Measurements from ENCODE around the gene VPS52.

VPS52 gene, protein sequence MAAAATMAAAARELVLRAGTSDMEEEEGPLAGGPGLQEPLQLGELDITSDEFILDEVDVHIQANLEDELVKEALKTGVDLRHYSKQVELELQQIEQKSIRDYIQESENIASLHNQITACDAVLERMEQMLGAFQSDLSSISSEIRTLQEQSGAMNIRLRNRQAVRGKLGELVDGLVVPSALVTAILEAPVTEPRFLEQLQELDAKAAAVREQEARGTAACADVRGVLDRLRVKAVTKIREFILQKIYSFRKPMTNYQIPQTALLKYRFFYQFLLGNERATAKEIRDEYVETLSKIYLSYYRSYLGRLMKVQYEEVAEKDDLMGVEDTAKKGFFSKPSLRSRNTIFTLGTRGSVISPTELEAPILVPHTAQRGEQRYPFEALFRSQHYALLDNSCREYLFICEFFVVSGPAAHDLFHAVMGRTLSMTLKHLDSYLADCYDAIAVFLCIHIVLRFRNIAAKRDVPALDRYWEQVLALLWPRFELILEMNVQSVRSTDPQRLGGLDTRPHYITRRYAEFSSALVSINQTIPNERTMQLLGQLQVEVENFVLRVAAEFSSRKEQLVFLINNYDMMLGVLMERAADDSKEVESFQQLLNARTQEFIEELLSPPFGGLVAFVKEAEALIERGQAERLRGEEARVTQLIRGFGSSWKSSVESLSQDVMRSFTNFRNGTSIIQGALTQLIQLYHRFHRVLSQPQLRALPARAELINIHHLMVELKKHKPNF

DNA sequence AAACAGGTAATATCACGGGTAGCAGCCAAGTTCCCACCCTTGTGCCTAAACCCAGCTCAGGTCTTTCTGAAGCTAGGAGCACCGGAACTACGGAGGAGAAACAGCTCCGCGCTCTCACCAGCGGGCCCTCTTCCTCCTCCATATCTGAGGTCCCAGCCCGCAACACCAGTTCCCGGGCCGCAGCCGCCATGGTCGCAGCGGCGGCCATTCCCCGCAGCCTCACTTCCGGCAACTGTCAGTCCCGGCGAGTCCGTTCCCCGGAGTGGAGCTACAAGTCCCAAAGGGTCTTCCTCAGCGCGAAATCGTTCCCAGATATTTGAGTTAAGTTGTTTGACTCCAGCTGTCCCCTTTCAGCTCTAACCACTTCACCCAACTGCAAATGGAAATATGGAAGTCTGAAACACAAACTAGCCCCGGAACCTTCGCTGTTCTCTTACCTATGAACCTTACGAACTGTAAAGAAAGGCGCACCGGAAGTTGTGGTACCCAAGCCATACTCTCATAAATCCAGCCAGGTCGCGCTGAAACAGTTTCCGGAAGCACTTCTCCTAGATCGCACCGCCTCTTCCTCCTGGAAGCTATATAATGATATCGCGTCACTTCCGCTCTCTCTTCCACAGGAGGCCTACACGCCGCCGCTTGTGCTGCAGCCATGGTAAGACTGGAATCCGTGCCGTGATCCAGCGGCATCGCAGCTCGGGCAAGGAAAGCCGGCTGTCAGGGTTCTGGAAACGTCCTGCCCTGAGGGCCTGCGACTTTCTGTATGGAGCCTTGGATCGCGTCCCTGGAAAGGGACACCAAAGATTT is at the start of gene VPS52, which contains the start of gene RPS18:
VPS52 (minus strand) TSS at position 409 of the 807 bp plus-strand sequence; CDS start at position 208, 201 bp downstream.
RPS18 (plus strand) TSS at position 608 of the 807 bp plus-strand sequence; CDS start at position 653, 45 bp downstream.
- peak; percentile 97 for DNase-seq (ENCODE audit: low spot score)

DNA sequence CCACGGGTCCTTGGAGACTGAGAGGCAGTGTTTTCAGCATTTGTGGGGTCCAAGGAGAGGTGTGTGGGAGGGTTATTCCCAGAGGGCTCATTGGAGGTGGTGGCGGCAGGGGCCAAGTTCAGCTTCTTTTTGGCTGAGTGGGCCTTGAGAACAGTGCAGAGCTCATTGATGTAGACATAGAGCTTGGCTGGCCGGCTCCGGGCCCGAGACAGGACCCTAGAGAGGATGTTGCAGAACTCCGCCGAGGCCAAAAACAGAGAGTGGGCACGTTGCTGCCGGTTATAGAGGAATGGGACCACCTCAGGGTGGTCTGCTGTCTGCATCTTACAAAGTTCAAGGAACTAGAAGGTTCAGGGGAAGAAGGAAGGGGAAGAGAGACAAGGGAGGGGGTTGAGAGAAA is 49.6 kb upstream of the VPS52 start:
- DNase-seq (ENCODE audit: low spot score): no peak

DNA sequence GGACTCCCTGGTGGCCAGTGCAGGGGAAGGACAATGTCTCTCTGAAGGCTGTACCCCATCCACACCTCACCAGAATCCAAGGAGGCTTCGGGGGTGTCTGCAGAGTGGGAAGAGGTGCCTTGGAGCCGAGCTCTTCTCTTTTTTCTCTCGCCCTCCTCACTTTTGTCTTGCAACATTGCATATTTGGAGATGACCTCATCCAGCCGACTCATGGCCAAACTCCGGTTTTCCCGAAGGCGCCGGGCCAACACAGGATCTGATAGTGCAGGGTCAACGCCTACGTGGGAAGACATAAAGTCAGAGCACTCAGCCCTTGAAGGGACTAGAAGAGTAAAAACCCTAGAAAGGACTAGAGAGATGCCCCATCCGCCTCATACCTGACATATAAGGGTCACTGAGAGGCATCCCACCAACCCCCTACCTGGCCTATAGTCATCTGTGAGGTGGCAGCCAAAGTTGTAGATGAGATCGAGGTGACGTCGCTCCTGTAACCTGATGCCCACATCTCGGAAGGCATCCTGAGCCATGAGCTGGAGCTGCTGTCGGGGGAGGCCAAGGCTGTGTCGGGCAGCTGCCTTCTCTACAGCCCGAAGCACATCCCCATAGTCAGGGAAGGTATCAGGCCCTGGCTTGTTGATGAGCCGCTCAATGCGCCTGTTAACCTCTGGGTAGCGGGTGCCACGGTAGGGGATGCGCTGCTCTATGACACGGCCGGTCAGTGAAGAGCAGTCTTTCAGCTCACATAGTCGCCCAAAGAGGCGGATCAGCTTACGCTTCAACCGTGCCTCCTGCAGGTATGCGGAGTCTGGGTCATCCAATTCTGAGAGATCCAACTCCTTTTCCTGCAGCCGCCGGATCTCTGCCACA is 48.9 kb upstream of the VPS52 start:
- DNase-seq (ENCODE audit: low spot score): no peak

DNA sequence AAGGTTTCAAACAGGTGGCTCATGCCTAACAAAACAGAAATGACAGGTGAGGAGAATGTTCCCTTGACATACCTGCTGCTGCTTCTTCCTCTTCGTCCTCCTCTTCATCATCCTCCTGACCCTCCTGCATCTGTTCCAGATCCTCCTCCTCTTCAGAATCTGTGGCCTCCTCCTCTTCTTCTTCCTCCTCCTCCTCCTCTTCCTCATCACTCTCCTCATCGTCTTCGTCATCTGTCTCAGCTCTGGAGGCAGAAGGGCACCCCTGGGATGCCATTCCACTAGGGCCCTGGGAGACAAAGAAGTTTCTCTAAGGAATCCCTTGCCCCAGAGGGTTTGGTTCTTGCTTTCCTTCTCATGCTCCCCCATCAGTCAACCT is 48.3 kb upstream of the VPS52 start:
- DNase-seq (ENCODE audit: low spot score): no peak

DNA sequence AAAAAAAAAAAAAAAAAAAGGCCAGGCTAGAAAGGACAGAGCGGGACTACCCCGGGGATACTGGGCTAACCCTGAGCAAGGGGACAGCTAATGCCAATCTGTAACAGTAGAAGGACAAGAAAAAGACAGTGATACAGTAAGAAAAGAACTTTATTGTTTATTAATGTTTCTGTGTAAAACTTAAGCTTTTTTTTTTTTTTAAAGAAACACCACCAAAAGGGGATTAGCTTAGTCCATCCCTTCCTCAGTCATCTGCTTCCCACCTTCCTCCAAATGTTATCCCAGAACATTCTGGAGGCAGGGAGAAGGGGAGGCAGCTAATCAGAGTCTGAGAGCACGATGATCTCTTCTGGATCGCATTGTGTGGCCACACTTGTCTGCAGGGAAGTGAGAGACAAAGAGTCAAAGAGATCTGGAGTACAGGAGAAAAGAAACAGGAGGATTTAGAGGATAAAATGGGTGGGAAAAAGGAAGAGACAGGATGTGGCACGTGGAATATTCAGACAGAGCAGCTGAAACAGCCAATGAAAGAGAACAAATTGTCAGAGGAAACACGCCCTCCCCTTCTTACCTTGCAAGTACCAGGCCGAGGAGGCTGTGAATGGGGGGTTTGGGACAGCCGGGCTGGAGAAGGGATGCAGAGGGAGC is 46.9 kb upstream of the VPS52 start:
- DNase-seq (ENCODE audit: low spot score): no peak

DNA sequence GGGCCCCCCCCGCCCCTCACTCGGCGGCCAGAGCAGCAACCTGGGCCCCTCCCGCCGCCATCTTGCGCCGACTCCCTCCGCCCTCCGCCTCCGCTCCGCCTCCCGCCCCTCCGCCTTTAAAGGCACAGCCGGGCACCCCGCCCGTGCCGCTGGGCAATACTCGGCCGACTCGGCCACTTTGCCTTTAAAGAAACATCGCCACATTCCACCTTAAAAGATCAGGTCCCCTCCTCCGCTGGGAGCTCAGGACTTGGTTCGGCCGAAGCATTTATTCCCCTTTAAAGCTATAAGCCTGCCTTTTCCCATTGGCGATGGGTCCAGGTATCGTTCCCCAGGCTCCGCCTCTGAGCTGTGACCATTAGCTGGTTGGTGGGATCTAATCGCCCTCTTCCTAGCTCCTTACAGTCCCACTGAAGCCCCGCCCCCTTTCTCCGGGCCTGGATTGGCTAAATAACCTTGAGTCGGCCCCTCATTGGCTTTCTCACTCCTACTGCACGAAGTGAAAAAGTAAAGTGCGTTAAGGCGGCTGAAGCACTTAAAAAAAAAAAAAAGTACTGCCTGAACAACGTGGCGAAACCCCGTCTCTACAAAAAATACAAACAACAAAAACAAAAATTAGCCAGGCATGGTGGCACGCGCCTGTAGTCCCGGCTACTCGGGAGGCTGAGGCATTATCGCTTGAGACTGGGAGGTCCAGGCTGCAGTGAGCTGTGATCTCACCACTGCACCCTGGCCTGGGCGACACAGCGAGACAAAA is 46.2 kb upstream of the VPS52 start, which contains the start of gene ZBTB22:
ZBTB22 (minus strand) TSS at position 76 of the 757 bp plus-strand sequence. CDS start 828 bp downstream, outside the sequence.
- peak; percentile 97 for DNase-seq (ENCODE audit: low spot score)

DNA sequence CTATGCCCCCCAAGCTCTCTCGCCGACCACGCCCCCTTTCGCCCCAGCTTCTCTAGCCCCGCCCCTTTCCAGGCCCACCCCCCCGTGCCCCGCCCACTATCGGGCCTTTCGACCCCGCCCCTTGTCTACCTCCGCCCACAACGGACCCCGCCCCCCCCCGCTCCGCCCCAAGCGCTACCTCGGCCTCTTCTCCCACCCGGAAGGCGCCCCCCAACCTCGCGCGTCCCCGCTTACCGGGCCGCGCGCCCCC is 45.7 kb upstream of the VPS52 start:
- no peak for DNase-seq (ENCODE audit: low spot score)

DNA sequence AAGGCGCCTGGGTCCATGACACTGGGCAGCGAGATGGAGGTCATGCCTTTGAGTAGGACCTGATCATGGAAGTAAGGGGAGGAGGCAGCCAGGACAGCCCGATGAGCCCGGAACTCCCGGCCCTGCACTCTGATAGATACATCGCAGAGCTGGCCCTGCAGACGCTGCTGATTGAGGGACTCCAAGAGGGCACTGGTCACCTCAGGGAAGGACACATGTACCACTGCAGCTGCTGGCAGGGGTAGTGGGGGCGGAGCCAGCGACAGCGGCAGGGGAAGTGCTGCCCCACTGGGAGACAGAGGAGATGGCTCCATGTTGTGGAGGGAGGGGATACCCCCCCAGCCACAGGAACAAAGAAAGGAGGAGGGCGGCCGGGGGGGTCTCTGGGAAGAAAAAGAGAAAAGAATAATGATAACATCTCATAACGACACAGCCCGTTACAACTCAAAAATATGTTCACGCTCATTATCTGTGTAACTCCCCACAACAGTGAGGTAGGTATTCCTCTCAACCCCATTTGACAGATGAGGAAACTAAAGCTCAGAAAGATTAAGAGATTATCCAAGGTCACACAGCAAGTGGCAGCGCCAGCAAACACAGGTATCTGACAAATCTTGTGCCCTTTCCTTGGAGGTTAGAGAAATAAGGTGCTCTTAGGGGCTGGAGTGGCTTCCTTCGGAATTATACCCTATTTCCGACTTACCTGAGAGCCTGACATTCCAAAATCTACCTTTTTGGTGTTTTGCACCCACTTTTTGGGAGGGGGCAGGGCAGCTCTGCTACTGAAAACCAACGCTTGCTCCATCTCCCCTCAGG is 45.1 kb upstream of the VPS52 start:
- DNase-seq (ENCODE audit: low spot score): no peak

DNA sequence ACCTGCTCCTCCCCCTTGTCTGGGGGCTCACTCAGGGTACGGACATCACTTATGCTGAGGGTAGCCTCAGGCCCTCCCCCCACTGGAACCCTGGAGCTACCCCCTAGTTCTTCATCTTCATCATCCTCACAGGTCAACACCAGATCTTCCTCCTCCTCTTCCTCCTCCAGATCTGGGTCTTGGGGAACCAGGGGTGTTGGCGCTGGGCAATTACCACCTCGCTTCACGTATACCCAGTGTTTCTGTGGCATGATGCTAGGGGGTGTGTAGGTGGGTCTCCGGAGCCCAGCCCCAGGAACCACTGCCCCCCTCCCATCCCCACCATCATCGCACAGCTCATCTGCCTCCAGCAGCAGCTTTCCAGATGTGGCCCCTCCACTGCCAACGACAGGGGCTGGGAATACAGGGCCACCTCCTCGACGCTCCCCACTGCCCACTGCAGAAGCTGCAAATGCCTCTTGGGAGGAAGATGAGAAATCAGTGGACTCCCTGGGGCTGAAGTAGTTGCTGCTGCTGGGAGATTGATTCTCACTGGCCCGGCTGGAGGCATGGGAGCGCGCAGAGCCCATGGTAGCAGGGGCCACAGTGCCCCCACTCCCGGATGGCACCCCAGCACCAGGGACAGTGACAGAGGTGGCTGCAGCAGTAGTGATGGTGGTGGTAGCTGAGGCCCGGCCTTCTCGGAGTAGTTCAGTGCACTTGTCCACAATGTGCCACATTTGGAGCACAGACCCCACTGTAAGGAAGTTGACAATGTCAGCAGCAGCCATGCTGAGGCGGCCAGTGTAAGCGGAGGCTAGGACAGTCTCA is 44.3 kb upstream of the VPS52 start:
- DNase-seq (ENCODE audit: low spot score): no peak

DNA sequence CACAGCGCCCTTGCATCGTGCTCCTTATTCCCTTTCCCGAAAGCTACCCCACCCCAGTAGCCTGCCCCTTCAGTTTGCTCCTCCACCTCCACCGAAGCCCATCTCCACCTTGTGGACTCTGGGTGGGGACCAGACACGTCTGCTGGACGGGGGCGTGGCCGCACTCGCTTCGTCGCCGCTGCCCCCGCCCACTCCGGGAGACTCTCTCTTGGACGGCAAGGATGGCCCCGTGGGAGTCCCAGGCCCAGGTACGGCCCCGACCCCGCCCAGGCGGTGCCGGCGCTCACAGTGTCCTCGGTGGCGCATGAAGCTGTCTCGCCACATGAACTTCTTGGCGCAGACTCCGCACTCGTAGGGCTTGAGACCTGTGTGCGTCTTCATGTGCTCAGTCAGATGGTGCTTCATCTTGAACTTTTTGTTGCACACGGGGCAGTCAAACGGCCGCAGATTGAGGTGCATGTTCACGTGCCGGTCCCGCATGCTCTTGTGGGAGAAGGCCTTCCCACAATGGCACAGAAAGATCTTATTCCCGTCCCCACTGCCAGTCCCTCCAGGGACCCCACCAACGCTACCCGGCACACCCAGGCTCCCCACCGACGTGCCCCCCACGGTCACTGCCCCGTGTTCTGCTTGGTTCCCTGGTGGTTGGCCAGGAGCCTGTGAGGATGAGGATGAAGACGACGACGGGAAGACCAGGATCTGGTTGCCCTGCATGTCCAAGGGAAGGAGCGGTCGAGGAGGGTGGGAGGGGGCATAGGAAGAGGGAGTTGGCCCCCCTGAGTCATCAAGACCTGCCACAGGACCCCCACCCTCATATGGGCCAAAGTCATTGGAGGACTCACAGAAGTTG is 43.5 kb upstream of the VPS52 start:
- peak; percentile 15 for DNase-seq (ENCODE audit: low spot score)

DNA sequence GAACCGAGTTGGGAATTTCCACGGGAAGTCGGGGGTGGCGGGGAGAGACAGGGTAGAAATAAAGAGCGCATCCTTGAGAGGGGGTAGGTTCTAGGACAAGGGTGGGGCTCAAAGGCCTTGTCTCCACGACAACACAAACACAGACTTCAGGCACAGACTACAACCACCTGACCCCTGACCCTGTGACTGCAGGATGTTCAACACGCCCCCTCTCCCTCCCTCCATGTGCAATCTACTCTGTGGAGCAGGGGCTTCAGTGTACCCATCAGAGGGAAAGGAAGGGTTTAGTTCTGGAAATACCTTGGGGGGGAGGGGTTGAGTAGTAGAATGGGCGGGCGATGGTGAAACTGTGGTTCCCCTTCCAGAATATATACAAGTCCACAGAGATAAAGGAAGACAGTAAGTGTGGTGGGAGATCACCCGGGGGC is 42.9 kb upstream of the VPS52 start:
- DNase-seq (ENCODE audit: low spot score): peak; percentile 58

DNA sequence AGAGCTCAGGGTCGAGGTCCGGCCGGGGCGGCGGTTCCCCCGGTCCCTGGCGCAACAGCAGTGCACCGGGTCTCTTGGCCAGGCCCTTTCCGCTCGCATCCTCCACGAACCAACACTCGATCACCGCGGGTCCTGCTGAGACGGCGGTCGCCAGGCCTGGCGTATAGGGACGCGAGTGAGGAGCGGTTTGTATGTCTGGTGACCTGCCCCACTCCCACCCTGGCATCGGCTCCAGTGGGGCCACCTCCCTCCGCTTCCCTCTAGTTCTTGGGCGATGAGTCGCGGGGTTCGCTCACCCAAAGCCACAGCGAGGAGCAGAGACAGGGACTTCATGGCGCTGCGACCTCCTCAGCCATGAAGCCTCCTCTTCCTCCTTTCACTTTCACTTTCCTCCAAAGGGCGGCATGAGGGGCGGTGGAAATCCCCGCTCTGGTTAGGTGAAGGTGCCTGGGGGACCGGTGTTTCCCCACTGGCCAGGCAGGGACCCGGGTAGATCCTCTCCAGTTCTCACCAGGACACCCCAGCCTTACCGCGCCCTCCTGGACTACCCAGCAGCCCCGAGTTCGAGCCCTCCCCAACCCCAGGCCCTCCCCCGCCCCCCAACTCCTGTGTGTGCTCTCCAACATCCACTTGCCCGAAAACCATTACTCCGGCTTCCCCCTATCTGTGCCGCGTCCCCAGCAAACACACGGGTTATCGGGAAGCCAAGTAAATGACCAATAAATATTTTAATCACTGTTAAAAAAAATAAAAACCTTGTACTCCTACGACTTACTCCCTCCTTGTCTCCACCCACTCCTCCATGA is 42.2 kb upstream of the VPS52 start, which contains the start of gene TAPBP:
TAPBP (minus strand) TSS at position 370 of the 806 bp plus-strand sequence; CDS start at position 333, 37 bp downstream.
- DNase-seq (ENCODE audit: low spot score): peak; percentile 62

DNA sequence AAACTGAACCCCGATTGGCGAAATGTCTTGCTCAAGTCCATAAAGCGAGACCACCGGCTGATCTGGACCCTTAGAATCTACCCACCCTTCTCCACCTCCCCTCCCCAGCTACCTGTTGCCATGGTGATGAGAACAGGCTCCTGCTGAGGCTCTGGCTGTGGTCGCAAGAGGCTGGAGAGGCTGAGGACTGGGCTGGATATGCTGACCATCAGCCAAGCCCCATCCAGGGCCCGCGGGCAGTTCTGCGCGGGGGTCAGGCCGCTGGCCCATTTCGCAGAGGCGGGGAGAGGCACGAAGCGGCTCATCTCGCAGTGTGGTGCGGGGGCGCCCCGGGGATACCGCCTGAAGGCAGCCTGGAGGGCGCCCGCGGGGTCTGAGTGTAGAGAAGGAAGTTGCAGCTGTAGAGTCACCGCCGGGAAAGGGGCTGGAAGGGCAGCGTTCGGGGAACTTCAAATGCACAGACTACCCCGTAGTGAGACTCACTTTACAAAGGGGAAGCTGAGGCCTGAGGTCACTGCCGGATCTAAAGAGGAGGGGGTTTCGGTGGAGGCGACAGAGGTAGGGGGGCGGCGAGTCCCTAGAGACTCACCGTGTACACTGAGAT is 41.5 kb upstream of the VPS52 start:
- no peak for DNase-seq (ENCODE audit: low spot score)

DNA sequence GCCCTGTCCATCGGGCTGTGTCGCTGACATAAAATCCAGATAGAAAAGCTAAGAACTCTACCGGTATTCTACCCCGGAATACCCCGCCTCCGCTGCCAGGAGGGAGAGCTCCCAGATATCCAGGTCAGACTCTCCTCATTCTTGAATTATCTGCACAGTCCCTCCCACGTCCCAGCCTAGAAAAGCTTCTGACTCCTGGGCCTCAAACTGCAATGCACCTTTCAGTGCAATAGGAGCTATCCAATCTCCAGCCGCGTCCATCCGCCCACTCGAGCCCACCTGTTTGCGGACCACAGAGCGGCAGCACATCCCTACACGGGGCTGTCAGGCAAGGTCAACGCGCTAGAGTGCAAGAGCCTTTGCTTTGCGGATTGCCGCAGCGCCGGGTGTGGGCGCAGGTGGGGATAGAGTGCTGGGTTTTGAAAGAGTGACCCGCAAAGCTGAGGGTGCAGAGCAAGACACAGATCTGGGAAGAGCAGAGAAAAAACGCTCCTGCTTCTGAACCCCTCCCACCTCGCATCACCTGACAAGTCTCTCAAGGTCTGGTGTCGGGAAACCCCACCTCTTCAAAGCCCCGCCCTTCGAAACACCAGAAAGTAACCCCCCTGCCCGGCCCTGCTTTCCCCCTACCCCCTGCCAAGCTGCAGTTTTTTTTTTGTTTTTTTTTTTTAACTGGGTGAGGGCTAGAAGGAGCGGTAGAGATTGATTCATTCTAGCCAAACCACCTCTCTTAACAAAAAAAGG is 40.9 kb upstream of the VPS52 start:
- DNase-seq (ENCODE audit: low spot score): peak; percentile 78

DNA sequence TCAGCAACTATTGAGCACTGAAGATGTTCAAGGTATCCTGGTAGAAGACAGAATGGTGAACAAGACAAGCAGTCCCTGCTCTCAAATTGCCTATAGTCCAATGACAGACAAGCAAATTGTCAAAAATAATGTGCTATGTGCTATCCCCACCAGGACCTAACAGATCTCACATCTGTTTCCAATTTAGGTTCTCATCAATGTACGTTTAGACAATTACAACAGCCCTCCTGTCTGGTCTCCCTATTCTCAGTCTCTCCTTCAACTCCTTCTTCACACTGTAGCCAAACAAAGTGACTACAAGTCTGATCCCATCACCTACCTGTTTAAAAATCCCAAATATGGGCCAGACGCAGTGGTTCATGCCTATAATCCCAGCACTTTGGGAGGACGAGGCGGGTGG is 34.7 kb upstream of the VPS52 start:
- DNase-seq (ENCODE audit: low spot score): no peak

All from SW480 (cell line).